ENCODE measurements around the gene CMKLR1. TPM values are rescaled to one million over a fixed set of nuclear protein-coding genes. Genes with fewer than 3 reads are reported as not detected.

Gene CMKLR1
- total and polyA plus RNA-seq, 4 donors: 4.5 to 12.0 (median 5.9) TPM

- Histone ChIP-seq H3K27ac (ENCODE audit: low read depth, low read length) (no peak overlapping the region), H3K36me3 (ENCODE audit: control insufficient read depth, insufficient read depth, low read length) (no peaks in the 10 kb centered on the region), H3K27me3 (ENCODE audit: control insufficient read depth, insufficient read depth, low read length) (no peaks in the 10 kb centered on the region), H3K9me3 (ENCODE audit: control insufficient read depth, insufficient read depth, low read length) (peaks cover under 1% of the 10 kb centered on the region), H3K4me3 (ENCODE audit: low read depth, low read length) (no peak overlapping the region), H3K4me1 (ENCODE audit: control insufficient read depth, insufficient read depth, low read length) (no peaks in the 10 kb centered on the region)
- DNase-seq (ENCODE audit: low read depth in 4 of 6, low spot score in 6 of 6): no peak
- 67% methylated on average over 8 of the region's 10 CpGs for WGBS (ENCODE audit: insufficient coverage)
These were observed 97.0 kb downstream of the CMKLR1 start for GRCh38 chr12:108241986-108242703.

GRCh38 chr12:108240928-108241327, 98.2 kb downstream of the CMKLR1 start:
- Histone ChIP-seq H3K4me3 (ENCODE audit: low read depth, low read length) (no peak overlapping the region), H3K36me3 (ENCODE audit: control insufficient read depth, insufficient read depth, low read length) (no peaks in the 10 kb centered on the region), H3K4me1 (ENCODE audit: control insufficient read depth, insufficient read depth, low read length) (peaks cover 4% of the 10 kb centered on the region), H3K9me3 (ENCODE audit: control insufficient read depth, insufficient read depth, low read length) (peaks cover 2% of the 10 kb centered on the region), H3K27ac (ENCODE audit: low read depth, low read length) (no peak overlapping the region), H3K27me3 (ENCODE audit: control insufficient read depth, insufficient read depth, low read length) (no peaks in the 10 kb centered on the region)
- no peak for DNase-seq (ENCODE audit: low read depth in 4 of 6, low spot score in 6 of 6)
- WGBS (ENCODE audit: insufficient coverage): 96% methylated on average over 4 of the region's 4 CpGs

DNA sequence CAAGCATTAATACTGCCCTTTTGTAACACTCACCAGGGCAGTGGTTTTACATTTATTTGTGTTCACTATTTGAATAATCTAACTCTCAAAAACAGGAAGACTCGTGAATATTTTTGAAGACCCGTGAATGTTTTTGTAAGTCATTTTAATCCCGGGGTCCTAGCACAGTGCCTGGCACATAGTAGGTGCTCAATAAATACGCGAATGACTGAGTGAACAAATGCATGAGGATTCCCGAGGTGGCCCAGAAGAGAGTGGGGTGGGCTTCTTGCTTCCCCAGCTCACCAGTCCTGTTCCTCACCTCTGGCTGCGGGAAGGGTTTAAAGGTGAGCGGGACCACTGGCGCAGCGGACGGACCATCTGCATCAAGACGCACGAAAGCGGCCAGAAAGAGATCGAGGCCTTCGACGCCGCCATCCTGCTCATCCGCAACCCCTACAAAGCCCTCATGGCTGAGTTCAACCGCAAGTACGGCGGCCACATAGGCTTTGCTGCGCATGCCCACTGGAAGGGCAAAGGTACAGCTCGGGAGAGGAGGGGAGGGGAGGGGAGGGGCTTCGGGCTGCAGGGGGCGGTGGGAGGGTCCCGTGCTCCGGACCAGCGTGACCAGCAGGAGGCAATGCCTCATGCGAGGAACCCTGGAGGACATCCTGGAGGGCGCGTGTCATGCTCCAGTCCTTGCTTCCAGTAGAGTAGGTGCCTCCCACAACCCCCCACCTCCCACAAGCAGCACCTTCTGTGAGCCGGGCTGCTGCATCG, 98.9 kb downstream of the CMKLR1 start:
- DNase-seq (ENCODE audit: low read depth in 4 of 6, low spot score in 6 of 6): no peak
- Histone ChIP-seq H3K27me3 (ENCODE audit: control insufficient read depth, insufficient read depth, low read length) (no peaks in the 10 kb centered on the region), H3K4me1 (ENCODE audit: control insufficient read depth, insufficient read depth, low read length) (peaks cover 11% of the 10 kb centered on the region), H3K9me3 (ENCODE audit: control insufficient read depth, insufficient read depth, low read length) (peaks cover 2% of the 10 kb centered on the region), H3K4me3 (ENCODE audit: low read depth, low read length) (no peak overlapping the region), H3K36me3 (ENCODE audit: control insufficient read depth, insufficient read depth, low read length) (no peaks in the 10 kb centered on the region), H3K27ac (ENCODE audit: low read depth, low read length) (no peak overlapping the region)
- 66% methylated on average over 17 of the region's 34 CpGs for WGBS (ENCODE audit: insufficient coverage)

- H3K9me3 ChIP-seq (ENCODE audit: control insufficient read depth, insufficient read depth, low read length): peaks cover 2% of the 10 kb centered on the region
- no peak overlapping the region for H3K4me3 ChIP-seq (ENCODE audit: low read depth, low read length)
- H3K36me3 ChIP-seq (ENCODE audit: control insufficient read depth, insufficient read depth, low read length): no peaks in the 10 kb centered on the region
- H3K4me1 ChIP-seq (ENCODE audit: control insufficient read depth, insufficient read depth, low read length): peaks cover 12% of the 10 kb centered on the region
- H3K27ac ChIP-seq (ENCODE audit: low read depth, low read length): no peak overlapping the region
- WGBS (ENCODE audit: insufficient coverage): 89% methylated on average over 2 of the region's 2 CpGs
- no peaks in the 10 kb centered on the region for H3K27me3 ChIP-seq (ENCODE audit: control insufficient read depth, insufficient read depth, low read length)
- DNase-seq (ENCODE audit: low read depth in 4 of 6, low spot score in 6 of 6): no peak
These were observed 99.7 kb downstream of the CMKLR1 start for GRCh38 chr12:108239378-108239777.

GRCh38 chr12:108238474-108238873, 100.6 kb downstream of the CMKLR1 start:
- no peak overlapping the region for H3K4me3 ChIP-seq (ENCODE audit: low read depth, low read length)
- no peak overlapping the region for H3K27ac ChIP-seq (ENCODE audit: low read depth, low read length)
- DNase-seq (ENCODE audit: low read depth in 4 of 6, low spot score in 6 of 6): no peak
- no peaks in the 10 kb centered on the region for H3K27me3 ChIP-seq (ENCODE audit: control insufficient read depth, insufficient read depth, low read length)
- H3K36me3 ChIP-seq (ENCODE audit: control insufficient read depth, insufficient read depth, low read length): no peaks in the 10 kb centered on the region
- H3K4me1 ChIP-seq (ENCODE audit: control insufficient read depth, insufficient read depth, low read length): peaks cover 12% of the 10 kb centered on the region
- no CpG with 5 or more reads among the region's 3 CpGs for WGBS (ENCODE audit: insufficient coverage)
- H3K9me3 ChIP-seq (ENCODE audit: control insufficient read depth, insufficient read depth, low read length): peaks cover 2% of the 10 kb centered on the region

Other genes starting within 250 kb of the CMKLR1 start
- gene WSCD2, start 210.0 kb downstream of the CMKLR1 start, total RNA-seq: 10 to 100 TPM in 1 of 2 donors, 1 to 10 TPM in 1; 6.1 to 17.4 TPM
- 10 to 100 TPM; 11.6 to 12.0 TPM for gene WSCD2, start 210.0 kb downstream of the CMKLR1 start, polyA plus RNA-seq (ENCODE audit: insufficient read length in 2 of 2)
- 1 to 10 TPM; 5.4 to 7.4 TPM for gene FICD, start 176.0 kb upstream of the CMKLR1 start, total RNA-seq
- 1 to 10 TPM; 5.1 to 6.2 TPM for gene FICD, start 176.0 kb upstream of the CMKLR1 start, polyA plus RNA-seq (ENCODE audit: insufficient read length in 2 of 2)
- 10 to 100 TPM; 55.2 to 55.9 TPM for gene SART3, start 221.9 kb upstream of the CMKLR1 start, total RNA-seq
- gene SART3, start 221.9 kb upstream of the CMKLR1 start, polyA plus RNA-seq (ENCODE audit: insufficient read length in 2 of 2): 10 to 100 TPM; 49.7 to 50.0 TPM
- gene ISCU, start 223.3 kb upstream of the CMKLR1 start, total RNA-seq: 100 to 1,000 TPM in 1 of 2 donors, 10 to 100 TPM in 1; 90.9 to 107 TPM
- gene ISCU, start 223.3 kb upstream of the CMKLR1 start, polyA plus RNA-seq (ENCODE audit: insufficient read length in 2 of 2): 100 to 1,000 TPM; 109 to 112 TPM